GM19043 (cell line): ENCODE results near the gene TEF.

ENCODE experiments used
- ATAC-seq: cut with Tn5 transposase; IDR thresholded peaks from one replicate; pipeline ENCODE4 v1.9.1; 2021; ENCODE audit warnings: low read depth; ENCODE audit not compliant: unreplicated experiment

Gene TEF, protein sequence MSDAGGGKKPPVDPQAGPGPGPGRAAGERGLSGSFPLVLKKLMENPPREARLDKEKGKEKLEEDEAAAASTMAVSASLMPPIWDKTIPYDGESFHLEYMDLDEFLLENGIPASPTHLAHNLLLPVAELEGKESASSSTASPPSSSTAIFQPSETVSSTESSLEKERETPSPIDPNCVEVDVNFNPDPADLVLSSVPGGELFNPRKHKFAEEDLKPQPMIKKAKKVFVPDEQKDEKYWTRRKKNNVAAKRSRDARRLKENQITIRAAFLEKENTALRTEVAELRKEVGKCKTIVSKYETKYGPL

GRCh38 chr22:41381329-41382097 lies at the start of gene TEF:
Gene TEF (plus strand): TSS chr22:41381942. CDS start chr22:41382045, 103 bp downstream.
- peak; percentile 83 for ATAC-seq

DNA sequence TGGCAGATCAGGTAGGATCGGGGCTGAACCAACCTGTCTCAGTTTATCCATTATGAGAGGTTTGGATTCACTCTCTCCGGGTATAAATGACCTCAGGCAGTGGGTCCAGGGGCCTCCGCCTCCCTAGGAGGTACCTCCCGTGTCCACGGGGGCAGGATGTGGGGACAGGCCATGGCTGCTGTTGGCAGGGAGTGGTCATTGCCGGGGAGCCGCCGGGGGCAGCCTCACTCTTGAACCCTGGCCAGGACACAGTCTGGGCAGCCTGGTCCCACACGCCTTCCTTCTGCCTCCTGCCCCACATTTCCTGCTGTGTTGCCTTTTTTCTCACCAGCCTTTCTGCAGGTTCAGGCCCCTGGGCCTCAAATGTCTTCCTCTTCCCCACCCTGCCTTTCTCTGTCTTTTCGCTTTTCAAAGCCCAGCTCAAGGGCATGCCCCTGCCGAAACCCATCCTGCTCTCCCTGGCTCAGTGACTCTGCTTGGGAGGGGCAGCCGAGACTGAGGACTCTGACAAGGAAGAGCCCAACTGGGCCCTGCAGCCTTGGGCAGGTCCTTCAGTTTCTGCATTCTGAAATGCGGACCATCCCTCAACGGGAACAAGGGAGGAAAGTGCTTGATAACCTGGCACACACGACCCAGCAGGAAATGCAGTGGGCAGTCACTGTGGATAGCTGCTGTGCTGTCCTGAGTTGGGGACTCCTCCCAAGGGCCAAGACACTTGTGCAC lies 49.4 kb upstream of the TEF start:
- no peak for ATAC-seq

- no peak for ATAC-seq
Measured at GRCh38 chr22:41333806-41334205, 47.9 kb upstream of the TEF start.

GRCh38 chr22:41334215-41334614 lies 47.5 kb upstream of the TEF start:
- ATAC-seq: no peak

DNA sequence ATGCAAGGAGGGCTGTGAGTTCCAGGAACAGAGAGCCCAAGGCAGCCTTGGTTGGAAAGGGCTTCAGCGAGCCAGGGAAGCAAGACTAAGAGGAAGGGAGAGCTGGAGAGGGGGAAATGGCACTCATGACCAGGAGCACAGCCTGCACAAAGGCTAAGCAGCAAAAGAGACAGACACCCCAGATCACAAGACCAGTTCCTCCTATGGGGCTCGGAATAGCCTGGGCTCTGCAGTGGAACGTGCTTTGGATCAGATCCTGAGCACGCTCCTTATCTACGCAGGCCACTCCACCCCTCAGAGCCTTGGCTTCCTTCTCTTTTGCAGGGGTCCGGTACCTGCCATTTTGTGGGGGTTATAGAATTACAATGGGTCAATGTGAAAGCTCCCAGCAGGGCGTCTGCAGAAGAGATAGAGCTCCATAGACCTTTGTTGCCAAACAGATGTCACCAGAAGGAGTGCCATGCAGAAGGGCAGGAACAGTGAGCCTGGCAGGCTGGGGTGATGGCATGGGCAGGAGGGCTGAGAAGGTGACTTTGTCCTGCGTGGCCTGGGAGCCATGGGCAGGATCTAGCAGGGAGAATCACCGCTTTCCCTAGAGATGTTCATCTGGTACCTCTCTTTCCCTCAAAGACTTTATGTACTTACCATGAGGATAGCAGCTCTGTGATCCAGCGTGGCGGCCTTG lies 46.6 kb upstream of the TEF start:
- ATAC-seq: no peak

DNA sequence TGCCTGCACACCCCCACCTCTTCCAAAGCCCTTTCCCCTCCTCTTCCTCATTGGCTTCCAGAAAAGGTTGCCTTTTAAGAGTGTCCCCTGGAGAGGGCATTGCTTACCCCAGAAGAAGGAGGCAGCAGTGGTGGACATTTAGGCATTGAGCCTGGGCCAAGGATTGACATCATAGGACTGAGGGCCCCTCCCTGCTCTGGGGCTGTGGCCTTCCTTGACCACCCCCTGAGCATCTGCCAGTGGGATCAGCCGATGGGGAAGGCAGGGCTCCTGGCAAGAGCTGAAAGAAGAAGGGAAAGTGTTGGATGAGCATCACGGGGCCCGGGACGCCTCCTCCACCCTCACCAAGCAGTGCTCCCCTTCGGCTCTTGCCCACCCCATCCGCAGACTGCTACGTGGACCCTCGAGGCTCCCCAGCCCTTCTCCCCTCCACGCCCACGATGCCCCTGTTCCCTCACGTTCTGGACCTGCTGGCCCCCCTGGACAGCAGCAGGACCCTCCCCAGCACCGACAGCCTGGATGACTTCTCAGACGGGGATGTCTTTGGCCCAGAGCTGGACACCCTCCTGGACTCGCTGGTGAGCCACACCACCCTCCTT lies 43.0 kb upstream of the TEF start:
- no peak for ATAC-seq

DNA sequence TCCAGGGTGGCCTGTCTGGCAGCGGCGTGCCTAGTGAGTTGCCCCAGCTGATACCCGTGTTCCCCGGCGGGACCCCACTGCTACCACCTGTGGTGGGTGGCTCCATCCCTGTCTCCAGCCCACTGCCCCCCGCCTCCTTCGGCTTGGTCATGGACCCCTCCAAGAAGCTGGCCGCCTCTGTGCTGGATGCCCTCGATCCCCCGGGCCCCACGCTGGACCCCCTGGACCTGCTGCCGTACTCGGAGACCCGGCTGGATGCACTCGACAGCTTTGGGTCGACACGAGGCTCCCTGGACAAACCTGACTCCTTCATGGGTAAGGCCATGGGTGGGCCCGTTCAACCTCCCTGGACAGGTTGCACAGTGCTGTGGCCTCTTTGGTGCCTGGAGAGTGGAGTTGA lies 41.9 kb upstream of the TEF start:
- no peak for ATAC-seq

DNA sequence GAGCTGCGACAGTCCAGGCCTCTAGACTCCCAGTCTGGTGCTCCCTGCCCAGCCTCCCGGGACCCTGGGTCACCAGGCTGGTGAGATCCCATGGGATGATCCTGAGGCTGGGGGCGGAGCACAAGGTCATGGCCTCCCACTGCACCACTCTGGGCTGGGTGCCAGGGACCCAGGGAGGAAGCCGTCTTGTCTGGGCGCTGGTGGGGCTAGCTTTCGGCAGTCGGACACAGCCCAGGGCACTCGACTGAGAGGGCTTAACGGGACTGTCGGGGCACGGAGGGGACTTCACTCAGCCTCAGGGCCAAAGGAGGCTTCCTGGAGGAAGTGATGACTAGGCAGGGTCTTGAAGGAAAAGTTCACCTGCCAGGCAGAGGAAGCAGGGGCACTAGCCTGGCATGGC lies 41.4 kb upstream of the TEF start:
- ATAC-seq: no peak

- no peak for ATAC-seq
Measured at GRCh38 chr22:41341012-41341411, 40.7 kb upstream of the TEF start.

GRCh38 chr22:41341990-41342389 lies 39.8 kb upstream of the TEF start:
- ATAC-seq: no peak

DNA sequence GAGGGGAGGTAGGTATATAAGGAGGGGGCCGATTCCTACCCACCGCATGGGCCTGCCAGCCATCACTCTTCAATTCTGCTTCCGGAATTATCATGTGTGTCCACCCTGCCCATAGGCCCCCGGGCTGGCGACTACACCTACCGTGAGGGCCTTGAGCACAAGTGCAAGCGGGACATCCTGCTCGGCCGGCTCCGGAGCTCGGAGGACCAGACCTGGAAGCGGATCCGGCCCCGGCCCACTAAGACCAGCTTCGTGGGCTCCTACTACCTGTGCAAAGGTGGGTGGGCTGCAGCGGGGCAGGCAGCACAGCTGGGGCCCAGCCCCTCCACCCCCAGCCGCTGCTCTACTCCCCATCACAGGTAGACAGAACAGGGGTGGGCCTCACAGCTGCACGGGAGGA lies 38.4 kb upstream of the TEF start:
- ATAC-seq: no peak

DNA sequence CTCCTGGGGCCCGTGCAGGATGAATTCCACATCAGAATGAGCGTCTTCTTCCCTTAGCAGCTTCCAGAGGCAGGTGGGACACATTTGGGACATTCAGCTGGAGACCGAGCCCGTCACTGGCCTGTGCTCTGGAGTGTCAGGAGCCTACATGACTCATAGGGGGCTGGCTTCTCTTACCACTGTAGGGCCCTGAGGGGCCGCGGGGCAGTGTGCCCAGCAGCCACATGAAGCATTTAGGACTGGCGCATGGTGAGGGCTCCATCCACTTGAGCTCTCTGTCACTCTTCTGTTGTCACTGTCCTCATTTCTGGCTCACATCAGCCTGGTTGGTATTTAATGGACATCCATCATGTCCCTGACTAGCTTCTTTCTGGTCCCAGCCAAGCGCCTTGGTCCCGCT lies 38.0 kb upstream of the TEF start:
- no peak for ATAC-seq

GRCh38 chr22:41344189-41344788 lies 37.5 kb upstream of the TEF start:
- ATAC-seq: no peak

- ATAC-seq: no peak
Measured at GRCh38 chr22:41345807-41346335, 35.9 kb upstream of the TEF start.

DNA sequence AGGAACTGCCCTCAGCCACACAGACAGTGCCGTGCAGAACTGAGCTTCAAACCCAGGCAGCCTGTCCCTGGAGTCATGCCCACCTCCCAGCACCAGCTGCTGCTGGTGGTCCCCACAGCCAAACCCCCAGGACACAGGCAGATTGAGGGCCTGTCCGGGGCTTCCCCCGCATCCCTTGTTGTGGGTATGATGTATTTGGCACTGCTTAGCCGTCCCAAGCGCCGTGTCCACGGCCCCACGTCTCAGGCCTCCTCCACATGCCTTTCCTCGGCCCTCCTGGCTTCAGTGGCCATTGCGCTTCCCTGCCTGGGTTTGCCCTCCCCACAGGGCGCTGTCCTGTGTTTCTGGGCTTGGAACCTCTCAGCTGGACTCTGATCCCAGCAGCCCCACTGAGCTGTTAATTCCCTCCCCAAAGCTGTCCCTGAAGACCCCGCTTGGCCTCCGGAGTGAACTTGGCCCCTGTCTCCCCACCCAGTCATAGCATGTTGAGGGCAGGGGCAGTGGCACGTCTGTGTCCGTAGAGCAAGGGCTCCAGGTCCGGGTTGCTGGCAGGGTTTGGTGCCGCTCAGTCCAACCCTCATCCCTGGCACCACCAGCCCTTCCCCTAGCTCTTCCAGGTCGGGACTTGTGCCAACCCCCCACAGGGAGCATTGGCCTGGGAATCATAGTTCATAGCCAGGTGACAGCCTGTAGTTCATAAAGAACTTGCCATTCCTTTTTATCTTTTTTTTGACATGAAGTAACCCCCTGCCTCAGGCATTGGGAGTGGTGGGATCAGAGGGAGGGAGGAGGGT lies 34.5 kb upstream of the TEF start:
- ATAC-seq: no peak

DNA sequence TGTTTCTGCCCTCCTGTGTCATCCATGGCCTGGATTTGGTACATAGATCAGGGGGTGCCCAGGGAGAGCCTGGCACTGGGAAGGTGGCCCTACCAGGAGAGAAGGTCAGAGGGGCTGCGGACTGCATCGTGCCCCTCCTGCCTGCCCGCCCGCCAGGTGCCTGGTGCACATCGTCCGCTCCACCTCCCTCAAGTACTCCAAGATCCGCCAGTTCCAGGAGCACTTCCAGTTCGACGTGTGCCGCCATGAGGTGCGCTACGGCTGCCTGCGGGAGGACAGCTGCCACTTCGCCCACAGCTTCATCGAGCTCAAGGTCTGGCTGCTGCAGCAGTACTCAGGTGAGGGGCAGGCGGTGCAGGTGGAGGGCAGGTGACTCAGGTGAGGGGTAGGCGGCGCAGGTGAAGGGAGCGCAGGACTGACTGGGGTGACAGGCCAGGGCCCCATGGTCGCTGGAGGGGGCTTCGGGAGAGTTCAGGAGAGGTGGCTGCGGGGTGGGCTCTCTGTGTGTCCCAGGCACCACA lies 32.7 kb upstream of the TEF start:
- ATAC-seq: no peak

DNA sequence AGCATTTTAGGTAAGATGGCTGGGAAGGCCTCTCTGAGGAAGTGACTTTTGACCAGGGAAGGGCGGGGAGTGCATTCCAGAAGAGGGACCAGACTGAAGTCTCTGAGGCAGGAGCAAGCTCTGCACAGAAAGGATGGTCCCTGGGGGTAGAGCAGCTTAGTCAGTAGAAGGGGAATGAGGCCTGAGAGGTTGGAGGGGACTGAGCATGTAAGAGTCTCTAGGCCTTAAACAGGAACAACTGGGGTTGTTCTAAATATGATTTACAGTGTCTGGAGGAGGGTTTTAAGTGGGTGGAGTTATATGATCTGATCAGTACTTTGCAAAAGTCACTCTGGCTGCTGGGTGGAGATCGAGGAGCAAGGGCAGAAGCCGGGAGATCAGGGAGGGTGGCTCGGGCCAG lies 31.7 kb upstream of the TEF start:
- no peak for ATAC-seq

DNA sequence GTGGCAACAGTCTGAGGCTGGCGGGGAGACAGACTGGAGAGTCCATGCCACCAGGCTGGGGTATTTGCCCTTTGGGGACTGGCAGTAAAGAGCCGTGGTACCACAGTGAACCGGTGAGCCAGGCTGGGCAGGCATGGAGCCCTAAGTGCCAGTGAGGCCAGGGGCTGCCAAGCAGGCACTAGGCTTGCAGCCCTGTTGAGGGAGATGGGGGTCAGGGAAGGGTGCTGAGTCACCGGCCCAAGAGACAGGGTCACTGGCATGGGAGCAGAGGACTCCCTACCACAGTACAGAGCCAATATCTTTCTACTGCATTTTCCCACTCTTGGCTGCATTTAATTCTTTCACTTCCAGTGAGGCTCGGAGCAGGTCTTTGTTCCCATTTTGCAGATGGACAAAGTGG lies 30.7 kb upstream of the TEF start:
- ATAC-seq: no peak

- no peak for ATAC-seq
Measured at GRCh38 chr22:41352058-41352457, 29.7 kb upstream of the TEF start.
